ENCODE measurements around the gene PAK1. TPM values are rescaled to one million over a fixed set of nuclear protein-coding genes. Genes with fewer than 3 reads are reported as not detected.

Gene PAK1
- total and polyA plus RNA-seq, 2 of the 8 experiments (the other 6 are each of a cell fraction or from before 2014, with no cell fraction given) = 87.7 to 151 TPM

GRCh38 chr11:77444261-77444660 lies 29.6 kb downstream of the PAK1 start:
- 93% methylated on average over 5 of the region's 7 CpGs; no CpG with 5 or more reads in 1 of the 2 experiments for WGBS, 2 experiments (ENCODE audit: extremely low coverage in 1 of 2, insufficient coverage in 1 of 2, insufficient read length in 1 of 2, insufficient replicate concordance in 2 of 2, low coverage in 1 of 2, low lambda C conversion rate in 2 of 2, missing lambda C conversion rate in 1 of 2)
- no peak overlapping the region for H3K4ac ChIP-seq (replicated peaks; ENCODE audit: insufficient read length, low read depth, low read length)
- CTCF ChIA-PET (ENCODE audit: partially characterized antibody) = interaction anchor here (0.8 to 1.0 kb wide), 2 partner anchors 30 to 113 kb away, joined by 3 read pairs; no protein-coding TSS in a partner anchor
- TF ChIP-seq RAD21 (IDR thresholded peaks at IDR 0.05 in 1 of 2, conservative IDR thresholded peaks at IDR 0.05 in 1 of 2; ENCODE audit: low read depth in 2 of 2, low read length in 2 of 2) (no peak), USF2 (IDR thresholded peaks at IDR 0.05; ENCODE audit: low read length) (no peak), GTF2F1 (IDR thresholded peaks at IDR 0.05; ENCODE audit: borderline replicate concordance, low read depth, low read length) (no peak), FOSL1 (IDR thresholded peaks at IDR 0.05; ENCODE audit: insufficient read depth, low read depth, low read length) (no peak), JUND (IDR thresholded peaks at IDR 0.05; ENCODE audit: low read length) (no peak), JUN (IDR thresholded peaks at IDR 0.05; ENCODE audit: low read depth, low read length) (no peak), PHF8 (conservative IDR thresholded peaks at IDR 0.05; ENCODE audit: low read depth, low read length) (no peak), SAP30 (IDR thresholded peaks at IDR 0.05; ENCODE audit: insufficient read depth, insufficient replicate concordance, low read length) (no peak), RXRA (IDR thresholded peaks at IDR 0.05; ENCODE audit: insufficient read depth, low read depth, low read length) (no peak), CBX5 (IDR thresholded peaks at IDR 0.05; ENCODE audit: low read depth, low read length) (no peak), POU5F1 (IDR thresholded peaks at IDR 0.05; ENCODE audit: low read depth, low read length) (no peak), SP1 (IDR thresholded peaks at IDR 0.05; ENCODE audit: low read depth, low read length) (no peak), BACH1 (IDR thresholded peaks at IDR 0.05; ENCODE audit: low read length) (no peak), KDM5A (IDR thresholded peaks at IDR 0.05; ENCODE audit: low read length) (no peak)

More at GRCh38 chr11:77444261-77444660, 29.6 kb downstream of the PAK1 start:
- Histone ChIP-seq H2BK120ac (replicated peaks; ENCODE audit: low read depth, low read length) (no peak overlapping the region), H3K4me3 (ENCODE audit: extremely low read depth in 1 of 4, insufficient read depth in 2 of 4, low read depth in 3 of 4, low read length in 4 of 4) (no peak overlapping the region), H3K56ac (replicated peaks; ENCODE audit: insufficient read length, low read depth, low read length) (no peak overlapping the region), H3K36me3 (ENCODE audit: control insufficient read depth in 2 of 4, insufficient read depth in 4 of 4, low read length in 3 of 4) (no peaks in the 10 kb centered on the region), H3K4me1 (replicated peaks in 1 of 4; ENCODE audit: control insufficient read depth in 3 of 4, insufficient read depth in 4 of 4, low read length in 3 of 4) (peaks cover 0 to 14% (median 4%) of the 10 kb centered on the region in 4 experiments; a peak in 4 of 7 replicates), H2BK20ac (ENCODE audit: low read length) (no peak overlapping the region), H3K79me1 (ENCODE audit: low read depth, low read length) (no peaks in the 10 kb centered on the region), H3K4me2 (ENCODE audit: insufficient read depth in 1 of 2, low read depth in 2 of 2, low read length in 2 of 2) (no peak overlapping the region), H4K5ac (ENCODE audit: insufficient read length, low read depth, low read length) (no peak overlapping the region), H3K23ac (ENCODE audit: insufficient read length) (no peak overlapping the region), H3K27me3 (replicated peaks in 1 of 4; ENCODE audit: control insufficient read depth in 3 of 4, extremely low read depth in 1 of 4, insufficient read depth in 3 of 4, low read length in 3 of 4) (no peaks in the 10 kb centered on the region), H3K18ac (ENCODE audit: extremely low read depth, low read length) (no peak overlapping the region), H2BK12ac (ENCODE audit: low read depth, low read length) (no peak overlapping the region), H3K27ac (ENCODE audit: low read depth, low read length) (no peak overlapping the region), H4K91ac (replicated peaks; ENCODE audit: insufficient read length, low read length) (no peak overlapping the region), H4K20me1 (replicated peaks in 1 of 2; ENCODE audit: control insufficient read depth in 1 of 2, insufficient read depth in 2 of 2, low read length in 2 of 2) (no peaks in the 10 kb centered on the region), H3K23me2 (ENCODE audit: low read depth, low read length) (no peaks in the 10 kb centered on the region), H2BK15ac (ENCODE audit: low read length) (no peak overlapping the region), H4K8ac (ENCODE audit: extremely low read depth, insufficient read depth, low read length) (no peak overlapping the region), H3K79me2 (ENCODE audit: control insufficient read depth in 1 of 2, insufficient read depth in 2 of 2, low read length in 2 of 2) (peaks cover 9 to 92% of the 10 kb centered on the region in 2 experiments), H2AK5ac (ENCODE audit: low read depth, low read length) (no peak overlapping the region), H3K14ac (ENCODE audit: insufficient read length) (no peak overlapping the region), H2AFZ (ENCODE audit: low read length) (no peak overlapping the region), H3K9me3 (ENCODE audit: insufficient read depth in 2 of 2, low read depth in 1 of 2, low read length in 1 of 2) (no peaks in the 10 kb centered on the region), H2BK5ac (ENCODE audit: low read depth, low read length) (no peak overlapping the region), H3K9ac (replicated peaks in 1 of 4; ENCODE audit: extremely low read depth in 1 of 4, low read depth in 3 of 4, low read length in 3 of 4) (no peak overlapping the region)
- POLR2A ChIA-PET (ENCODE audit: partially characterized antibody) = no interaction called here
- DNase-seq (ENCODE audit: low read depth in 1 of 2, low spot score in 2 of 2) (no peak), FAIRE-seq (no peak)
